Loucy (cell line): ENCODE measurements around the gene BPIFA1.

Source experiments
- H2AFZ ChIP-seq: fragments of 200-600 bp; sonication (generic); 2 replicates; pipeline ENCODE4 v1.6.0; 2016; ENCODE audit warnings: antibody characterized with exemption, mild to moderate bottlenecking, low read length, moderate library complexity
- H3F3A ChIP-seq: fragments of 200-600 bp; 2 replicates; pipeline ENCODE4 v1.6.0; 2016; ENCODE audit warnings: antibody characterized with exemption, low read depth, mild to moderate bottlenecking
- H3K27me3 ChIP-seq: fragments of 200-600 bp; sonication (generic); 2 replicates; pipeline ENCODE4 v1.6.1; 2014; ENCODE audit warnings: low read length, mild to moderate bottlenecking; ENCODE audit not compliant: insufficient read depth, poor library complexity, severe bottlenecking
- H3K36me3 ChIP-seq: fragments of 200-600 bp; sonication (generic); 2 replicates; pipeline ENCODE4 v1.6.1; 2016; ENCODE audit warnings: low read length; ENCODE audit not compliant: insufficient read depth
- H3K4me1 ChIP-seq: fragments of 200-600 bp; sonication (generic); 2 replicates; pipeline ENCODE4 v1.5.1; 2014; ENCODE audit warnings: low read length, mild to moderate bottlenecking; ENCODE audit not compliant: insufficient read depth, poor library complexity, severe bottlenecking
- H3K4me2 ChIP-seq: fragments of 200-600 bp; sonication (generic); 2 replicates; pipeline ENCODE4 v1.6.0; 2014; ENCODE audit warnings: antibody characterized with exemption, low read length, low read depth, mild to moderate bottlenecking; ENCODE audit not compliant: poor library complexity, severe bottlenecking
- H3K4me3 ChIP-seq: fragments of 200-600 bp; sonication (generic); 2 replicates; pipeline ENCODE4 v1.5.1; 2014; ENCODE audit warnings: low read length, mild to moderate bottlenecking, mixed read lengths; ENCODE audit not compliant: poor library complexity, severe bottlenecking
- H3K79me2 ChIP-seq: fragments of 200-600 bp; sonication (generic); 2 replicates; pipeline ENCODE4 v1.6.1; 2014; ENCODE audit warnings: low read length; ENCODE audit not compliant: insufficient read depth
- H3K9ac ChIP-seq: fragments of 200-600 bp; sonication (generic); 2 replicates; pipeline ENCODE4 v1.6.0; 2014; ENCODE audit warnings: mild to moderate bottlenecking, low read depth, low read length, moderate library complexity; ENCODE audit not compliant: poor library complexity, severe bottlenecking
- H3K9me2 ChIP-seq: fragments of 200-600 bp; sonication (generic); replicated peaks from 2 replicates; pipeline ENCODE4 v1.6.1; 2016; ENCODE audit warnings: low read depth, low read length, mixed read lengths
- H3K9me3 ChIP-seq: fragments of 200-600 bp; sonication (generic); 2 replicates; pipeline ENCODE4 v1.6.1; 2014; ENCODE audit warnings: mild to moderate bottlenecking, antibody characterized with exemption, low read length, low read depth; ENCODE audit not compliant: insufficient read depth
- H4K20me1 ChIP-seq: fragments of 200-600 bp; sonication (generic); 2 replicates; pipeline ENCODE4 v1.6.0; 2014; ENCODE audit warnings: antibody characterized with exemption, low read length, mild to moderate bottlenecking; ENCODE audit not compliant: insufficient read depth, poor library complexity, severe bottlenecking
- CTCF ChIP-seq: fragments of 200-600 bp; sonication (generic); conservative IDR thresholded peaks from 2 replicates; pipeline ENCODE4 v1.5.1; 2014; ENCODE audit warnings: mild to moderate bottlenecking, antibody characterized with exemption, low read length
- EZH2phosphoT487 ChIP-seq: fragments of 200-600 bp; IDR thresholded peaks from 2 replicates; pipeline ENCODE4 v1.6.1; 2018; ENCODE audit warnings: antibody characterized with exemption, mild to moderate bottlenecking, moderate library complexity, borderline replicate concordance

BPIFA1 gene

DNA sequence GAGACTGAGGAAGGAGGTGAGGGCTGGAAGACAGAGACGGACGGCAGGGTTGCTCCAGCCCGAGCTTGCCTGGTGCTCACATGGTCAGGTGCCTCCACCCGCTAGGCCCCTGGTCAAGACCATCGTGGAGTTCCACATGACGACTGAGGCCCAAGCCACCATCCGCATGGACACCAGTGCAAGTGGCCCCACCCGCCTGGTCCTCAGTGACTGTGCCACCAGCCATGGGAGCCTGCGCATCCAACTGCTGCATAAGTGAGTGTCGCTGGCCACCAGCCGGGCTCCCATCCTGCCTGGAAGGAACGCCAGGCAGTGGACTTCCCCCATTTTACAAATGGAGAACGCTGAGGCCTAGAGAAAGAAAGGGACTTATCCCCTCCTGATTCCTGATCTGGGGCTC, 55.1 kb downstream of the BPIFA1 start:
- no peak for TF ChIP-seq CTCF
- no peak overlapping the region for H3K4me3 ChIP-seq
- H3K36me3 ChIP-seq, result no peaks in the 10 kb centered on the region
- H3K4me2 ChIP-seq, result no peak overlapping the region
- H3K27me3 ChIP-seq, result no peaks in the 10 kb centered on the region
- H3K9me3 ChIP-seq, result no peaks in the 10 kb centered on the region
- no peak overlapping the region for H2AFZ ChIP-seq
- H3F3A ChIP-seq, result no peaks in the 10 kb centered on the region
- no peaks in the 10 kb centered on the region for H3K79me2 ChIP-seq
- no peaks in the 10 kb centered on the region for H4K20me1 ChIP-seq
- H3K9me2 ChIP-seq, result no peaks in the 10 kb centered on the region
- H3K4me1 ChIP-seq, result no peaks in the 10 kb centered on the region
- H3K9ac ChIP-seq, result no peak overlapping the region

DNA sequence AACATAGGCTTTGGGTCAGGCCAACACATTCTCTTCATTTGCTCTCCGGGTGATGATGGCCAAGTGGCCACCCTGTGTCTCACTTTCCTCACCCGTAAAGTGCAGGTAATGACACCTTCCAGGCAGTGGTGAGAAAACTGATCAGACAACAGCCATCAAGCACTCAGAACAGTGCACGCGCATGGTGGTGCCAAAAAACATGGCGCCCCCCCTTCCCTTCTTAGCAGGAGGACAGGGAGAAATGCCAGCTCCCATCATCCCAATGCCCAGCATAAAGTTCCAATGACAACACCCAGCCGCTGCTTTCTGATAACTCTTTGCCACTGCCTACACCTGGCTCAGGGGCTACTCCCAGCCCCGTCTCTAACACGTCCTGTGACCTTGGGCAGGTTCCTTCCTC, 55.6 kb downstream of the BPIFA1 start:
- H3K4me2 ChIP-seq, result no peak overlapping the region
- no peaks in the 10 kb centered on the region for H3K9me2 ChIP-seq
- no peak overlapping the region for H3K9ac ChIP-seq
- H3K9me3 ChIP-seq, result no peaks in the 10 kb centered on the region
- TF ChIP-seq CTCF (no peak), EZH2phosphoT487 (no peak)
- H3K36me3 ChIP-seq, result no peaks in the 10 kb centered on the region
- H3K79me2 ChIP-seq, result no peaks in the 10 kb centered on the region
- no peaks in the 10 kb centered on the region for H3K4me1 ChIP-seq
- no peaks in the 10 kb centered on the region for H4K20me1 ChIP-seq
- no peak overlapping the region for H2AFZ ChIP-seq
- no peak overlapping the region for H3K4me3 ChIP-seq
- no peaks in the 10 kb centered on the region for H3K27me3 ChIP-seq
- no peaks in the 10 kb centered on the region for H3F3A ChIP-seq

DNA sequence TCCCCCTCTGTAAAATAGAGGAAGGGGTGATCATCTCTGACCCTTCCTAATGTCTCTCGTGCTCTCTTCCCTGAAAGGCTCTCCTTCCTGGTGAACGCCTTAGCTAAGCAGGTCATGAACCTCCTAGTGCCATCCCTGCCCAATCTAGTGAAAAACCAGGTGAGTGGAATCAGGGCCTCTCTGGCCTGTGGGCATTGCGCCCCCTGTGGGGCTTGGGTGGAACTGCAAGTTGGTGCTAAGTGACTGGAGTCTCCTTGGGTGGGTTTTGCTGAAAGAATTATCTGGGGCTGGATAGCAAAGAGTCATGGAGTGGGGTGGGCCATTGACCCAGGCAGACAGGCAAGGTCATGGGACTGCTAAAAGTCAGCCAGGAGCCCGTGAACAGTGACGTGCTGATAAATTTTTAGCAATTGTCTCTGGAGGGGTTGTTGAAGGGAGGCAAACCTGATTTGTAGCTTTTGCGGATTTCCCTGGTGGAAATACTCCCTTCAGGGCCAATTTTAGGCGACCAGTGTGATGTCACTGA, 56.1 kb downstream of the BPIFA1 start:
- TF ChIP-seq EZH2phosphoT487 (no peak), CTCF (peak; percentile 100)
- Histone ChIP-seq H3F3A (no peaks in the 10 kb centered on the region), H3K4me2 (no peak overlapping the region), H3K9me2 (no peaks in the 10 kb centered on the region), H3K9ac (no peak overlapping the region), H3K9me3 (no peaks in the 10 kb centered on the region), H3K4me1 (no peaks in the 10 kb centered on the region), H3K79me2 (no peaks in the 10 kb centered on the region), H3K4me3 (no peak overlapping the region), H2AFZ (no peak overlapping the region), H3K27me3 (no peaks in the 10 kb centered on the region), H4K20me1 (no peaks in the 10 kb centered on the region), H3K36me3 (no peaks in the 10 kb centered on the region)
